GM12864 (cell line): Measurements from ENCODE around the gene CLPSL1.
A peak's percentile ranks its signal among the peaks of the same experiment; 100 is the strongest.

Experiments
- DNase-seq: peaks from one replicate; pipeline ENCODE4 v3.0.0-alpha.2; 2011; ENCODE audit warnings: low read depth
- H3K4me3 ChIP-seq: 2 replicates; pipeline ENCODE4 v1.5.1; 2011; ENCODE audit warnings: mild to moderate bottlenecking, low read depth, low read length, control low read depth
- CTCF ChIP-seq: IDR thresholded peaks from 2 replicates; pipeline ENCODE4 v1.5.1; 2011; ENCODE audit warnings: low read depth, mild to moderate bottlenecking, moderate library complexity, low read length, control low read depth, inconsistent platforms; ENCODE audit errors: missing control alignments

Gene CLPSL1

GRCh38 chr6:35736982-35737412, 43.8 kb upstream of the CLPSL1 start, which contains the start of gene ARMC12:
Gene ARMC12 (plus strand): TSS chr6:35737032. CDS start chr6:35737109, 77 bp downstream.
- H3K4me3 ChIP-seq = no peak within 1 kb of the TSS
- no peak for DNase-seq
- no peak for TF ChIP-seq CTCF

GRCh38 chr6:35737413-35738211, 43.2 kb upstream of the CLPSL1 start:
- TF ChIP-seq CTCF = peak; percentile 71
- H3K4me3 ChIP-seq = no peak overlapping the region
- peak; percentile 55 for DNase-seq

GRCh38 chr6:35739645-35740524, 40.9 kb upstream of the CLPSL1 start:
- no peak for TF ChIP-seq CTCF
- DNase-seq = no peak
- no peak overlapping the region for H3K4me3 ChIP-seq

DNA sequence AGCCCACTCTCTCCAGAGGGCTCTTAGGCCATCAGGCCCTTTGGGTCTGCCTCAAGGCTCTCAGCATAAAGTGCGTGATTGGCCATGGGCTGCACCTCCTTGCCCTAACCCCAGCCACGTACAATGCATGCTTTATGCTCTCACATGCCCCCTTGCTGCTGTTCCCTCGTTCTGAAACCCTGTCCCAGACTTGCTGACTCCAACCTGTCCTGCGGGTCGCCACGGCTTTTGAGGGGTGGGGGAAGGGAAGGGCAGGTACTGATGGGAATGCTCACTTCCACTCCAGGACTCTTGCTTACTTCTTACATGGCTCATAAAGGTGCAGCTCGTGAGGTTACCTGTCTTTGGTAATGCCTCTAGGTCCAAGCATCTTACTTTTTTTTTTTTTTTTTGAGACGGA, 38.0 kb upstream of the CLPSL1 start:
- TF ChIP-seq CTCF = no peak
- no peak overlapping the region for H3K4me3 ChIP-seq
- DNase-seq = no peak

DNA sequence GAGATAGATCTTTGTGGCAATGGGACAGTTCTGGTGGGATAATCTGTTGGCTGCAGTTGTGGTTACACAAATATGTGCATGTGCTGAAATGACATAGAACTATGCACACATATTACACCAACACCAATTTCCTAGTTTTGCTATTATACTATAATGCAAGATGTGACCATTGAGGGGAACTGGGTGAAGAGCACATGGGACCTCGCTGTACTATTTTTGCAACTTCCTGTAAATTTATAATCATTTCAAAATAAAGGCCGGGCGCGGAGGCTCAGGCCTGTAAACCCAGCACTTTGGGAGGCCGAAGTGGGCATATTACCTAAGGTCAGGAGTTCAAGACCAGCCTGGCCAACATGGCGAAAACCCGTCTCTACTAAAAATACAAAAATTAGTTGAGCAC, 35.3 kb upstream of the CLPSL1 start:
- no peak for TF ChIP-seq CTCF
- H3K4me3 ChIP-seq = no peak overlapping the region
- no peak for DNase-seq

DNA sequence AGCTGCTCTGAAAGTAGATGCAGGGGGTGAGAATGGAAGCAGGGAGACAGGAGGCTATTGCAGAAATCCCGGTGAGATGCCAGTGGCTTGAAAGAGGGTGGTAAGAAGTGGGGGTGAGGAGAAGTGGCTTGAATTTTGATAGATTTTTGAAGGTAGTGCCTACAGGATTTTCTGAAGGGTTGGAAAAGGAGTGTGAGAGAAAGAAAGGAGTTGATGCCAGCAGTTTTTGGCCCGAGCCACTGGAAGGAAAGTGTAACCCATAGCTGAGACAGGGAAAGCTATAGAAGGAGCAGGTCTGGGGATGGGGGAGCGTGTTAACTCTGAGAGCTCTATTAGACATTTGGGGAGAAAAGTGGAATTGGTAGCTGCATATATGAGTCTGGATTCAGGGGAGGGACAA, 34.3 kb upstream of the CLPSL1 start:
- TF ChIP-seq CTCF = no peak
- no peak overlapping the region for H3K4me3 ChIP-seq
- no peak for DNase-seq
